Gastrocnemius medialis (tissue), 4 donors: Measurements from ENCODE around the gene PRDM2. TPM values are rescaled to one million over a fixed set of nuclear protein-coding genes. Genes with fewer than 3 reads are reported as not detected.

Experiments used
- ATAC-seq, 2 donors: fragments of 150-250 bp; one replicate each; pipeline ENCODE4 v1.9.1; 2016
- DNase-seq, 2 donors: peaks; one replicate each; pipeline ENCODE4 v3.0.0-alpha.2; 2019
- H3K27ac ChIP-seq, 4 donors: fragments of 200-600 bp; sonication (generic); 1 replicate in 1 of 4; 2 replicates in 3 of 4; pipeline ENCODE4 v1.5.1; 2016 to 2018; ENCODE audit warnings: mild to moderate bottlenecking in 2 of 4, moderate library complexity in 1 of 4
- H3K27me3 ChIP-seq, 3 donors: fragments of 200-600 bp; sonication (generic) in 2 of 3; 1 replicate in 1 of 3; 2 replicates in 2 of 3; pipeline versions ENCODE4 v1.5.1 to v1.6.0; 2016 to 2019; ENCODE audit warnings: mild to moderate bottlenecking in 1 of 3, moderate library complexity in 1 of 3
- H3K36me3 ChIP-seq, 2 donors: fragments of 200-600 bp; sonication (generic) in 1 of 2; one replicate each; pipeline ENCODE4 v1.5.1; 2017 to 2018
- H3K4me1 ChIP-seq, 2 donors: fragments of 200-600 bp; sonication (generic) in 1 of 2; one replicate each; pipeline ENCODE4 v1.5.1; 2016 to 2017; ENCODE audit warnings: mild to moderate bottlenecking in 2 of 2
- H3K4me3 ChIP-seq, 4 donors: fragments of 200-600 bp; sonication (generic) in 3 of 4; 1 replicate in 1 of 4; 2 replicates in 3 of 4; pipeline ENCODE4 v1.5.1; 2016 to 2019; ENCODE audit warnings: mild to moderate bottlenecking in 2 of 4
- H3K9me3 ChIP-seq, 3 donors: fragments of 200-600 bp; sonication (generic) in 2 of 3; 1 replicate in 1 of 3; 2 replicates in 2 of 3; pipeline ENCODE4 v1.5.1; 2016 to 2019
- POLR2A ChIP-seq, 2 donors: fragments of 450-650 bp; IDR thresholded peaks; one replicate each; pipeline ENCODE4 v1.6.1; 2017; ENCODE audit warnings: antibody characterized with exemption in 2 of 2, mild to moderate bottlenecking in 2 of 2, moderate library complexity in 2 of 2
- in situ Hi-C, 4 donors: fragments of 200-750 bp; cut with MboI; loops; one replicate each; pipeline versions ENCODE4 v1.15.0 to v1.8.0; 2017; ENCODE audit warnings: low sequenced_read_pairs in 4 of 4
- intact Hi-C: fragments of 100-400 bp; cut with DNase I; formaldehyde crosslinking; loops from one replicate; pipeline ENCODE4 v1.15.1; 2023; ENCODE audit warnings: low total_unique reads
- total RNA-seq, 4 donors: library from RNA; depleted of rRNA; stranded (reverse); fragments of >200 nt; gene quantifications; one replicate each; pipeline versions ENCODE4 v1.1.0 to v1.2.3, GENCODE V29; 2016
- TF ChIP-seq, protein P1 (sequence below), 5 experiments: fragments of 450-650 bp in 3 of 5; fragments of 200-600 bp in 2 of 5; sonication (generic) in 2 of 5; IDR thresholded peaks in 4 of 5; conservative IDR thresholded peaks in 1 of 5; 1 replicate in 4 of 5; 2 replicates in 1 of 5; pipeline ENCODE4 v1.5.1; 2016 to 2019; ENCODE audit warnings: antibody characterized with exemption in 5 of 5, mild to moderate bottlenecking in 3 of 5, moderate library complexity in 3 of 5

Gene PRDM2
- total RNA-seq, 4 donors from 2014 or later = 24.1 to 38.3 (median 35.6) TPM

DNA sequence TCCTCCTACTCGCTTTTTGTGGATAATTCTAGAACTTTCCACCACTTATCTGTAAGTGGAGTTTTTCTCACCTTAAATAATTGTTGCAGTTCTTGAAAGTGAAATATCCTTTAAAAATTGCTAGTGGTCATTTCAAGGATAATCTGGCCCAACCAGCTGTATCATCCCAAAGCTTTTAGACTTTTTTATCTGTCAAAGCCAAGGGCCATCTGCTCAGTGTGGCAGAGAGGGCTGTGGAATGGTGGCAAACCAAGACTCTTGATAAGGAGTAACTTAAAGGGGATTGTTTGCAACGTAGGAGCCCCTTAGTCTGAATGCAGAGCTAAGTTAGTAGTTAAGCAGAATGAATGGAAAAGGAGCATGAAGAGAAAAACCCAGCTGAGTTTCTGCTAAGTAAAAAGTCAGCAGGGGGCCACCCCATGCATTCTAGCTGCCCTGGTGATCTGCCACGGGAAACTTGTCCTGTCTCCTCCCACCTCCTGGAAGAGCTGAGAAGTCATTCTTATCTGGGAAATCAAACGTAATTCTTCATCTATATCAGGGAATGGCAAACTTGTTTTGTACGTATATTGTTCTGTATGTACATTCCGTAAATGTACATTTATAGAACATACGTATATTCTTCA, 169.3 kb downstream of the PRDM2 start:
- Histone ChIP-seq H3K4me1 (no peaks in the 10 kb centered on the region), H3K9me3 (no peaks in the 10 kb centered on the region), H3K36me3 (no peaks in the 10 kb centered on the region), H3K27ac (no peak overlapping the region), H3K4me3 (no peak overlapping the region), H3K27me3 (no peaks in the 10 kb centered on the region)
- in situ Hi-C loops (no loop called here), intact Hi-C loops (loop anchor here (5.0 kb wide), 1 partner anchor 33 kb away; no protein-coding TSS in a partner anchor)
- DNase-seq = no peak
- no peak for ATAC-seq
- TF ChIP-seq, protein P1, sequence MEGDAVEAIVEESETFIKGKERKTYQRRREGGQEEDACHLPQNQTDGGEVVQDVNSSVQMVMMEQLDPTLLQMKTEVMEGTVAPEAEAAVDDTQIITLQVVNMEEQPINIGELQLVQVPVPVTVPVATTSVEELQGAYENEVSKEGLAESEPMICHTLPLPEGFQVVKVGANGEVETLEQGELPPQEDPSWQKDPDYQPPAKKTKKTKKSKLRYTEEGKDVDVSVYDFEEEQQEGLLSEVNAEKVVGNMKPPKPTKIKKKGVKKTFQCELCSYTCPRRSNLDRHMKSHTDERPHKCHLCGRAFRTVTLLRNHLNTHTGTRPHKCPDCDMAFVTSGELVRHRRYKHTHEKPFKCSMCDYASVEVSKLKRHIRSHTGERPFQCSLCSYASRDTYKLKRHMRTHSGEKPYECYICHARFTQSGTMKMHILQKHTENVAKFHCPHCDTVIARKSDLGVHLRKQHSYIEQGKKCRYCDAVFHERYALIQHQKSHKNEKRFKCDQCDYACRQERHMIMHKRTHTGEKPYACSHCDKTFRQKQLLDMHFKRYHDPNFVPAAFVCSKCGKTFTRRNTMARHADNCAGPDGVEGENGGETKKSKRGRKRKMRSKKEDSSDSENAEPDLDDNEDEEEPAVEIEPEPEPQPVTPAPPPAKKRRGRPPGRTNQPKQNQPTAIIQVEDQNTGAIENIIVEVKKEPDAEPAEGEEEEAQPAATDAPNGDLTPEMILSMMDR (IDR thresholded peaks at IDR 0.05 in 4 of 5, conservative IDR thresholded peaks at IDR 0.05 in 1 of 5) = no peak
- no peak for TF ChIP-seq POLR2A (IDR thresholded peaks at IDR 0.05)

DNA sequence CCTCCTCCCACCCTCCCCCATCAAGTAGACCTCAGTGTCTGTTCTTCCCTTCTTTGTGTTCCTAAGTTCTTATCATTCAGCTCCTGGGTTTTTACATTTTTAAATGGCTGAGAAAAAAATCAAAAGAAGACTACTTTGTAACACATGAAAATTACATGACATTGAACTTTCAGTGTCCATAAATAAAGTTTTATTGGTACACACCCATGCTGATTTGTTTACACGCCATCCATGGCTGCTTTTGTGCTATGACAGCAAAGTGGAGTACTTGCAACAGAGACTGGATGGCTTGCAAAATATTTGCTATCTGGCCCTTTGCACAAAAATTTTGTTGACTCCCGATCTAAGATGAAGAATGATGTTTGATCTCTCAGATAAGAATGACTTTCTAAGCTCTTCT, 171.4 kb downstream of the PRDM2 start:
- intact Hi-C loops = no loop called here
- in situ Hi-C loops = no loop called here
- DNase-seq = no peak

GRCh38 chr1:13871886-13872285, 171.9 kb downstream of the PRDM2 start:
- Histone ChIP-seq H3K27me3 (no peaks in the 10 kb centered on the region), H3K36me3 (no peaks in the 10 kb centered on the region), H3K4me1 (no peaks in the 10 kb centered on the region), H3K4me3 (no peak overlapping the region), H3K27ac (no peak overlapping the region), H3K9me3 (no peaks in the 10 kb centered on the region)
- intact Hi-C loops = no loop called here
- DNase-seq (no peak), ATAC-seq (no peak)
- in situ Hi-C loops = no loop called here
- no peak for TF ChIP-seq POLR2A (IDR thresholded peaks at IDR 0.05)
- TF ChIP-seq, protein P1 (IDR thresholded peaks at IDR 0.05 in 4 of 5, conservative IDR thresholded peaks at IDR 0.05 in 1 of 5) = no peak

More for the DNA sequence above, 171.4 kb downstream of the PRDM2 start:
- ATAC-seq = no peak
- Histone ChIP-seq H3K4me1 (no peaks in the 10 kb centered on the region), H3K4me3 (no peak overlapping the region), H3K36me3 (no peaks in the 10 kb centered on the region), H3K27ac (no peak overlapping the region), H3K9me3 (no peaks in the 10 kb centered on the region), H3K27me3 (no peaks in the 10 kb centered on the region)
- TF ChIP-seq POLR2A (IDR thresholded peaks at IDR 0.05) = no peak
- TF ChIP-seq, protein P1 (IDR thresholded peaks at IDR 0.05 in 4 of 5, conservative IDR thresholded peaks at IDR 0.05 in 1 of 5) = no peak

- no peak overlapping the region for H3K4me3 ChIP-seq
- no peak for TF ChIP-seq POLR2A (IDR thresholded peaks at IDR 0.05)
- TF ChIP-seq, protein P1 (IDR thresholded peaks at IDR 0.05 in 4 of 5, conservative IDR thresholded peaks at IDR 0.05 in 1 of 5) = no peak
- no peaks in the 10 kb centered on the region for H3K36me3 ChIP-seq
- no peaks in the 10 kb centered on the region for H3K9me3 ChIP-seq
- no peak overlapping the region for H3K27ac ChIP-seq
- intact Hi-C loops = no loop called here
- DNase-seq = no peak
- ATAC-seq = no peak
- no peaks in the 10 kb centered on the region for H3K27me3 ChIP-seq
- in situ Hi-C loops = no loop called here
- H3K4me1 ChIP-seq = no peaks in the 10 kb centered on the region
Measured at GRCh38 chr1:13873032-13873431, 173.0 kb downstream of the PRDM2 start.

Other genes starting within 250 kb of the PRDM2 start
- 1 to 10 TPM; 2.1 to 6.8 (median 5.7) TPM for gene LRRC38, start 186.2 kb upstream of the PRDM2 start, total RNA-seq
- 10 to 100 TPM in 2 of 4 donors, 1 to 10 TPM in 2; 9.8 to 42.5 (median 21.3) TPM for gene PDPN, start 116.4 kb upstream of the PRDM2 start, total RNA-seq